OCI-LY3 (cell line): Measurements from ENCODE around the gene E2F1.

Experiments
- CTCF ChIP-seq: fragments of 200-600, 300-600 bp; sonication (generic); IDR thresholded peaks from 2 replicates; pipeline ENCODE4 v1.5.1; 2014; ENCODE audit warnings: antibody characterized with exemption, low read length, low read depth
- EZH2phosphoT487 ChIP-seq: fragments of 200-600 bp; shearing (Covaris generic); IDR thresholded peaks from 2 replicates; pipeline ENCODE4 v1.6.1; 2018; ENCODE audit warnings: antibody characterized with exemption, mixed run types, low read depth

GRCh38 chr20:33677991-33678702 is 8.0 kb downstream of the E2F1 start:
- TF ChIP-seq CTCF (no peak), EZH2phosphoT487 (no peak)
